HG03135 (cell line): ENCODE data around the gene C11orf98.

Experiments used
- ATAC-seq: cut with Tn5 transposase; IDR thresholded peaks from one replicate; pipeline ENCODE4 v1.9.1; 2021; ENCODE audit warnings: mild to moderate bottlenecking, moderate library complexity; ENCODE audit not compliant: unreplicated experiment

The C11orf98 gene

DNA sequence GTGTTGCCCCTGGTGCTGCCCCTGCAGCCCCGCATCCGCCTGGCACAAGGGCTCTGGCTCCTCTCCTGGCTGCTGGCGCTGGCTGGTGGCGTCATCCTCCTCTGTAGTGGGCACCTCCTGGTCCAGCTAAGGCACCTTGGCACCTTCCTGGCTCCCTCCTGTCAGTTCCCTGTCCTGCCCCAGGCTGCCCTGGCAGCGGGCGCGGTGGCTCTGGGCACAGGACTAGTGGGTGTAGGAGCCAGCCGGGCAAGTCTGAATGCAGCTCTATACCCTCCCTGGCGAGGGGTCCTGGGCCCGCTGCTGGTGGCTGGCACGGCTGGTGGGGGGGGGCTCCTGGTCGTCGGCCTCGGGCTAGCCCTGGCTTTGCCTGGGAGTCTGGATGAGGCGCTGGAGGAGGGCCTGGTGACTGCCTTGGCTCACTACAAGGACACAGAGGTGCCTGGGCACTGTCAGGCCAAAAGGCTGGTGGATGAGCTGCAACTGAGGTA lies 51.7 kb downstream of the C11orf98 start:
- no peak for ATAC-seq
